Loucy (cell line): ENCODE results near the gene PHLDA1.

Experiments used
- CTCF ChIP-seq: fragments of 200-600 bp; sonication (generic); conservative IDR thresholded peaks from 2 replicates; pipeline ENCODE4 v1.5.1; 2014; ENCODE audit warnings: mild to moderate bottlenecking, antibody characterized with exemption, low read length
- EZH2phosphoT487 ChIP-seq: fragments of 200-600 bp; IDR thresholded peaks from 2 replicates; pipeline ENCODE4 v1.6.1; 2018; ENCODE audit warnings: antibody characterized with exemption, mild to moderate bottlenecking, moderate library complexity, borderline replicate concordance

- TF ChIP-seq CTCF: no peak
- no peak for TF ChIP-seq EZH2phosphoT487
These were observed 17.6 kb downstream of the PHLDA1 start for GRCh38 chr12:76014007-76014406.
